DMS79 treated with DMSO at 0.1 percent for 48 hours (cell line): ENCODE data around the gene CREBZF.

Experiments used
- DNase-seq: peaks from one replicate; lab custom pipeline; 2025; lab: John Stamatoyannopoulos, UW

The CREBZF gene

GRCh38 chr11:85664615-85665481, at the start of gene CREBZF:
Gene CREBZF (minus strand): TSS chr11:85665129. CDS start chr11:85664875, 254 bp downstream.
- peak; percentile 97 for DNase-seq

- DNase-seq = no peak
Measured at GRCh38 chr11:85712953-85713352, 48.0 kb upstream of the CREBZF start.

- no peak for DNase-seq
Measured at GRCh38 chr11:85710917-85711316, 46.0 kb upstream of the CREBZF start.

- DNase-seq = no peak
Measured at GRCh38 chr11:85709941-85710702, 45.2 kb upstream of the CREBZF start.

- no peak for DNase-seq
Measured at GRCh38 chr11:85705800-85706199, 40.9 kb upstream of the CREBZF start.

- no peak for DNase-seq
Measured at GRCh38 chr11:85704967-85705366, 40.0 kb upstream of the CREBZF start.

GRCh38 chr11:85699957-85700741, 35.2 kb upstream of the CREBZF start:
- no peak for DNase-seq

GRCh38 chr11:85698195-85698594, 33.3 kb upstream of the CREBZF start:
- DNase-seq = no peak

GRCh38 chr11:85697747-85698146, 32.8 kb upstream of the CREBZF start:
- DNase-seq = no peak

- DNase-seq = no peak
Measured at GRCh38 chr11:85695546-85695945, 30.6 kb upstream of the CREBZF start.

- DNase-seq = no peak
Measured at GRCh38 chr11:85694385-85694980, 29.6 kb upstream of the CREBZF start.

GRCh38 chr11:85685820-85686459, 21.0 kb upstream of the CREBZF start, which contains the start of gene CCDC89:
Gene CCDC89 (minus strand): TSS chr11:85686195. CDS start chr11:85686130, 65 bp downstream.
- DNase-seq = peak; percentile 97

GRCh38 chr11:85685125-85685819, 20.3 kb upstream of the CREBZF start:
- DNase-seq = peak; percentile 88

GRCh38 chr11:85682330-85683305, 17.7 kb upstream of the CREBZF start:
- no peak for DNase-seq

GRCh38 chr11:85680897-85681296, 16.0 kb upstream of the CREBZF start:
- no peak for DNase-seq

- no peak for DNase-seq
Measured at GRCh38 chr11:85679576-85679975, 14.6 kb upstream of the CREBZF start.

GRCh38 chr11:85673393-85673792, 8.5 kb upstream of the CREBZF start:
- no peak for DNase-seq

GRCh38 chr11:85672105-85672902, 7.4 kb upstream of the CREBZF start:
- no peak for DNase-seq
